ENCODE measurements around the gene FAIM2. TPM values are rescaled to one million over a fixed set of nuclear protein-coding genes. Genes with fewer than 3 reads are reported as not detected.

FAIM2 gene
- total and polyA plus RNA-seq, 11 donors, result 0.33 to 15.0 (median 5.0) TPM

- H3K4me3 ChIP-seq, result no peak overlapping the region
- peaks cover 0 to 3% (median 0%) of the 10 kb centered on the region in 9 donors for H3K27me3 ChIP-seq
- intact Hi-C loops (cut with DNase I), result no loop called here
- 90 to 94% (median 91%) methylated on average over 3 of the region's 3 CpGs for WGBS, 4 donors
- no peak overlapping the region for H3K27ac ChIP-seq
- TF ChIP-seq, protein P1, sequence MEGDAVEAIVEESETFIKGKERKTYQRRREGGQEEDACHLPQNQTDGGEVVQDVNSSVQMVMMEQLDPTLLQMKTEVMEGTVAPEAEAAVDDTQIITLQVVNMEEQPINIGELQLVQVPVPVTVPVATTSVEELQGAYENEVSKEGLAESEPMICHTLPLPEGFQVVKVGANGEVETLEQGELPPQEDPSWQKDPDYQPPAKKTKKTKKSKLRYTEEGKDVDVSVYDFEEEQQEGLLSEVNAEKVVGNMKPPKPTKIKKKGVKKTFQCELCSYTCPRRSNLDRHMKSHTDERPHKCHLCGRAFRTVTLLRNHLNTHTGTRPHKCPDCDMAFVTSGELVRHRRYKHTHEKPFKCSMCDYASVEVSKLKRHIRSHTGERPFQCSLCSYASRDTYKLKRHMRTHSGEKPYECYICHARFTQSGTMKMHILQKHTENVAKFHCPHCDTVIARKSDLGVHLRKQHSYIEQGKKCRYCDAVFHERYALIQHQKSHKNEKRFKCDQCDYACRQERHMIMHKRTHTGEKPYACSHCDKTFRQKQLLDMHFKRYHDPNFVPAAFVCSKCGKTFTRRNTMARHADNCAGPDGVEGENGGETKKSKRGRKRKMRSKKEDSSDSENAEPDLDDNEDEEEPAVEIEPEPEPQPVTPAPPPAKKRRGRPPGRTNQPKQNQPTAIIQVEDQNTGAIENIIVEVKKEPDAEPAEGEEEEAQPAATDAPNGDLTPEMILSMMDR (IDR thresholded peaks at IDR 0.05), result no peak
- no peak for TF ChIP-seq POLR2A (IDR thresholded peaks at IDR 0.05)
- no peaks in the 10 kb centered on the region for H3K9me3 ChIP-seq
- H3K36me3 ChIP-seq, result no peaks in the 10 kb centered on the region
- peak in 1 of 5 donors; percentile 4 for DNase-seq
- ATAC-seq, result no peak
- no peaks in the 10 kb centered on the region for H3K4me1 ChIP-seq
Observed at GRCh38 chr12:49934505-49934904, 30.8 kb upstream of the FAIM2 start.

GRCh38 chr12:49933796-49934195 is 30.1 kb upstream of the FAIM2 start:
- intact Hi-C loops (cut with DNase I), result no loop called here
- no peak for ATAC-seq
- WGBS, 4 donors, result 71 to 81% (median 77%) methylated on average over 5 of the region's 5 CpGs
- DNase-seq, result no peak
- H3K36me3 ChIP-seq, result no peaks in the 10 kb centered on the region
- no peak overlapping the region for H3K27ac ChIP-seq
- H3K4me3 ChIP-seq, result no peak overlapping the region
- peaks cover 0 to 3% (median 0%) of the 10 kb centered on the region in 9 donors for H3K27me3 ChIP-seq
- no peak for TF ChIP-seq POLR2A (IDR thresholded peaks at IDR 0.05)
- TF ChIP-seq, protein P1 (IDR thresholded peaks at IDR 0.05), result no peak
- H3K9me3 ChIP-seq, result no peaks in the 10 kb centered on the region
- H3K4me1 ChIP-seq, result no peaks in the 10 kb centered on the region

DNA sequence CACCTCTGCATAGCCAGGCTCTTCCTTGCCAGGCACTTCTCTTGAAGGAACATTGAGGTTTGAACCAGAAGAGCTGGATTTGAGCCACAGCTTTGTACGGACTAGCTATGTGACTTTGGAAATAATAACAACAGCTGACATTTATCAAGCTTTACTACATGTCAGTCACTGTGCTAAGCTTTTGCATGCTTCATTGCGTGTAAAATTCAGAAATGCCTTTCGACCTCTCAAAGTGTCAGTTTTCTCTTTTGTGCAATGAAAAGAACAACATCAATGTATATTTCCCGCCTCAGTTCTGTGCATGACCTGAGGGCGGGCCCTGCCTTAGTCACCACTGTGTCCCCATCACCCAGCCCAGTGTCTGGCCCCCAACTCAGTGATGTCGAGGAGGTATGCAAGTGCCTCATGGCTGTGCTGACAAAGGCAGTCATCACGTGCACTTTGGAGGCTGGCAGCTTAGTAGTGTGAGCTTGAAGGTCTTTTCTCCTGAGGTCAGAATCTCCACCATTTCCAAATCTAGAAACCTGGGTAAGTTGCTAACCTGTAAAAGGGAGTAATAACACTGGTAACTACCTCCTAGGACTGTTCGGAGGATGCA is 28.9 kb upstream of the FAIM2 start:
- 68 to 82% (median 79%) methylated on average over 8 of the region's 8 CpGs for WGBS, 4 donors

DNA sequence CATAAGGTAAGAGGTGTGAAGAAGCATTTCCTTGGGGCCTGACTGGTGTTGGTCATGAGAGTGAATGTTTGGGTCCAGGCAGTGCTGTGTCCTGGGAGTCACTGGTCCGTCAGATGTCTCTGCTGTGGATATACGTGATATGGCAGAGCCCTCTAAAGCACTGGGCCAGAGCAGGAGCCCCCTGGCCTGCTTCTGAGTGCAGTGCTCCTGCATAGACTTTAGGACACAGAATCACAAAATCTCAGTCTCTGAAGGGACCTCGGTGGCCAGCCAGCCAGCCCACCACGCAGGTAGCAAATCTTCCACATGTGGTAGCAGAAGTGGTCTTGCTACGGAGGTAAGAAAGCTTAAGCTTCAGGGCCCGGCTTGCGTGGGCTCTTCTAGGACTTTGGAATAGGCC is 28.3 kb upstream of the FAIM2 start:
- no peak for ATAC-seq

More for the DNA sequence above, 28.9 kb upstream of the FAIM2 start:
- Histone ChIP-seq H3K36me3 (no peaks in the 10 kb centered on the region), H3K9me3 (no peaks in the 10 kb centered on the region), H3K27ac (no peak overlapping the region), H3K27me3 (peaks cover 0 to 3% (median 0%) of the 10 kb centered on the region in 9 donors), H3K4me1 (no peaks in the 10 kb centered on the region), H3K4me3 (no peak overlapping the region)
- no peak for ATAC-seq
- peak in 1 of 5 donors; percentile 20 for DNase-seq
- TF ChIP-seq, protein P1 (IDR thresholded peaks at IDR 0.05), result no peak
- no peak for TF ChIP-seq POLR2A (IDR thresholded peaks at IDR 0.05)
- intact Hi-C loops (cut with DNase I), result no loop called here

More for the DNA sequence above, 28.3 kb upstream of the FAIM2 start:
- H3K36me3 ChIP-seq, result no peaks in the 10 kb centered on the region
- no peaks in the 10 kb centered on the region for H3K4me1 ChIP-seq
- H3K4me3 ChIP-seq, result no peak overlapping the region
- intact Hi-C loops (cut with DNase I), result no loop called here
- DNase-seq, result no peak
- no peak overlapping the region for H3K27ac ChIP-seq
- WGBS, 4 donors, result 66 to 97% (median 71%) methylated on average over 6 to 7 of the region's 7 CpGs
- H3K9me3 ChIP-seq, result no peaks in the 10 kb centered on the region
- TF ChIP-seq, protein P1 (IDR thresholded peaks at IDR 0.05), result no peak
- TF ChIP-seq POLR2A (IDR thresholded peaks at IDR 0.05), result no peak
- H3K27me3 ChIP-seq, result peaks cover 0 to 3% (median 0%) of the 10 kb centered on the region in 9 donors

Measured in heart left ventricle (tissue), 16 donors.